ENCODE results near the gene MS4A8.

Gene MS4A8

DNA sequence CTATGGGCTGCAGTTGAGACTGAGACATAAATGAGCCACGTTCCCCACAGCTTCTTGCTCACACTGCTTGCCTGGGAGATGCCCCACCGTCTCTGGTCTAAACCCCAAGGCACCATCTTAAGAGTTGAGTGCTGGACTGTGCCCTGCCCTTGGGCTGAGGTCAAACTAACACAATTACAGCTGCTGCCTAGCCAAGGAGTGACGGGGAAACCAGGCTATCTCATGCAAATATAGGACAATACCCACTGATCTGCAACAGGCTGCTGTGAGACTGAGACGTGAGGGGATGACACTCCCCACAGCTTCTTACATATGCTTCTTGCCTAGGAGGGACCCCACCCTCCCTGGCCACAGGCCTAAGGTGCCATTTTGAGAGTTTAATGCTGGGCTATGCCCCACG is 7.8 kb upstream of the MS4A8 start:
- TF ChIP-seq EZH2phosphoT487 (IDR thresholded peaks at IDR 0.05; ENCODE audit: borderline replicate concordance, low read length) (no peak), CTCF (IDR thresholded peaks at IDR 0.05; ENCODE audit: low read depth, low read length, poor library complexity, severe bottlenecking) (no peak)
- H3K27ac ChIP-seq (ENCODE audit: low read depth, low read length) = no peak overlapping the region

GRCh38 chr11:60699936-60700335 is 524 bp downstream of the MS4A8 start:
- no peak overlapping the region for H3K4me2 ChIP-seq (ENCODE audit: low read length)
- H3K9me2 ChIP-seq (replicated peaks; ENCODE audit: control insufficient read depth, low read length) = no peaks in the 10 kb centered on the region
- H3K9me3 ChIP-seq (ENCODE audit: control insufficient read depth, insufficient read depth, low read length) = no peaks in the 10 kb centered on the region
- no peaks in the 10 kb centered on the region for H4K20me1 ChIP-seq (ENCODE audit: control insufficient read depth, insufficient read depth, low read depth, low read length)
- no peak overlapping the region for H3K27ac ChIP-seq (ENCODE audit: low read depth, low read length)
- H3F3A ChIP-seq (ENCODE audit: control insufficient read depth, insufficient read depth) = no peaks in the 10 kb centered on the region
- no peaks in the 10 kb centered on the region for H3K4me1 ChIP-seq (ENCODE audit: control insufficient read depth, low read length)
- H3K27me3 ChIP-seq (ENCODE audit: control insufficient read depth, low read length) = peaks cover 8% of the 10 kb centered on the region; the same call in 1 of the 2 replicates
- H3K36me3 ChIP-seq (ENCODE audit: control insufficient read depth, low read length) = no peaks in the 10 kb centered on the region
- H3K79me2 ChIP-seq (ENCODE audit: control insufficient read depth, low read length) = no peaks in the 10 kb centered on the region
- TF ChIP-seq CTCF (IDR thresholded peaks at IDR 0.05; ENCODE audit: low read depth, low read length, poor library complexity, severe bottlenecking) = no peak
- TF ChIP-seq EZH2phosphoT487 (IDR thresholded peaks at IDR 0.05; ENCODE audit: borderline replicate concordance, low read length) = no peak
- H3K4me3 ChIP-seq (ENCODE audit: low read length) = no peak overlapping the region

More for the DNA sequence above, 7.8 kb upstream of the MS4A8 start:
- Histone ChIP-seq H3K9me2 (replicated peaks; ENCODE audit: control insufficient read depth, low read length) (no peaks in the 10 kb centered on the region), H3K27me3 (ENCODE audit: control insufficient read depth, low read length) (no peaks in the 10 kb centered on the region), H3K79me2 (ENCODE audit: control insufficient read depth, low read length) (no peaks in the 10 kb centered on the region), H3K4me1 (ENCODE audit: control insufficient read depth, low read length) (no peaks in the 10 kb centered on the region), H3K36me3 (ENCODE audit: control insufficient read depth, low read length) (no peaks in the 10 kb centered on the region), H3K4me3 (ENCODE audit: low read length) (no peak overlapping the region), H3K4me2 (ENCODE audit: low read length) (no peak overlapping the region), H4K20me1 (ENCODE audit: control insufficient read depth, insufficient read depth, low read depth, low read length) (no peaks in the 10 kb centered on the region), H3K9me3 (ENCODE audit: control insufficient read depth, insufficient read depth, low read length) (no peaks in the 10 kb centered on the region), H3F3A (ENCODE audit: control insufficient read depth, insufficient read depth) (no peaks in the 10 kb centered on the region)

DNA sequence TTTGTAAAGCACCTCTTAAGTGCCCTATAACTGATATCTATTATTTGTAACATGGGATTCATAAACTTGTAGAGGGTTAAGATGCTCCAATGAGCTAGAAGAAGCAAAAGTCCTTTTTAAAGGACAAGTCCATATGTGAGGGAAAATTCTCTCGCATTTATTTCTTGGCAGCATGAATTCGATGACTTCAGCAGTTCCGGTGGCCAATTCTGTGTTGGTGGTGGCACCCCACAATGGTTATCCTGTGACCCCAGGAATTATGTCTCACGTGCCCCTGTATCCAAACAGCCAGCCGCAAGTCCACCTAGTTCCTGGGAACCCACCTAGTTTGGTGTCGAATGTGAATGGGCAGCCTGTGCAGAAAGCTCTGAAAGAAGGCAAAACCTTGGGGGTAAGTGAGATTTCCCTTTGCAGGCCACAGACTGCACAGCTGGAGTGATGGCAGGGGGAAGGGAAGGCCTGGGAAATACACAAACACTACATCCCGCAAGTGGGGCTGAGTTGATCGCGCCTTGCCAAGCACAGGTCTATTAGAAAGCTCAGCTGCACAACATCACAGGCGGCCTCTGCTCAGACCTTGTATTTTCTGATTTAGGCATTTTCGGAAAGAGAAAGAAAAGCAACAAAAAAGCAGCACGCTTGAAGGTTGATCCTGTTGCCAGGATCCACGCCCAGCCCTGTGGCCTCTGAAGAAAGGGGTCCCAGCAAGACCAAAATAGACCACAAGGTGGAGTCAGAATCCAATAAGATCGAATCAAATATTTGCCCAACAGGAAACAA is 1.5 kb downstream of the MS4A8 start:
- H3K36me3 ChIP-seq (ENCODE audit: control insufficient read depth, low read length) = no peaks in the 10 kb centered on the region
- no peaks in the 10 kb centered on the region for H4K20me1 ChIP-seq (ENCODE audit: control insufficient read depth, insufficient read depth, low read depth, low read length)
- H3K27me3 ChIP-seq (ENCODE audit: control insufficient read depth, low read length) = peaks cover 8% of the 10 kb centered on the region; the same call in 1 of the 2 replicates
- no peaks in the 10 kb centered on the region for H3F3A ChIP-seq (ENCODE audit: control insufficient read depth, insufficient read depth)
- no peak overlapping the region for H3K27ac ChIP-seq (ENCODE audit: low read depth, low read length)
- no peaks in the 10 kb centered on the region for H3K9me3 ChIP-seq (ENCODE audit: control insufficient read depth, insufficient read depth, low read length)
- no peaks in the 10 kb centered on the region for H3K4me1 ChIP-seq (ENCODE audit: control insufficient read depth, low read length)
- H3K9me2 ChIP-seq (replicated peaks; ENCODE audit: control insufficient read depth, low read length) = no peaks in the 10 kb centered on the region
- TF ChIP-seq EZH2phosphoT487 (IDR thresholded peaks at IDR 0.05; ENCODE audit: borderline replicate concordance, low read length) (no peak), CTCF (IDR thresholded peaks at IDR 0.05; ENCODE audit: low read depth, low read length, poor library complexity, severe bottlenecking) (peak; percentile 64)
- H3K79me2 ChIP-seq (ENCODE audit: control insufficient read depth, low read length) = no peaks in the 10 kb centered on the region
- H3K4me2 ChIP-seq (ENCODE audit: low read length) = no peak overlapping the region
- H3K4me3 ChIP-seq (ENCODE audit: low read length) = no peak overlapping the region

All from DOHH2 (cell line).